Activated naive CD4-positive, alpha-beta T cell treated with anti-CD3 and anti-CD28 coated beads, Interleukin-2, amount 50 U/mL, for 72 hours (primary cell): ENCODE measurements around the gene VIPR2. TPM values are rescaled to one million over a fixed set of nuclear protein-coding genes. Genes with fewer than 3 reads are reported as not detected.
A peak's percentile ranks its signal among the peaks of the same experiment; 100 is the strongest.
"Not testable (repeated sequence)": the region's sequence is repeated elsewhere in the genome, so short reads cannot be mapped to it uniquely, and the experiment has no call there.

Source experiments
- ATAC-seq, 2 donors: fragments of 150-1000 bp; cut with Tn5 transposase; 2 replicates each; pipeline ENCODE4 v1.10.0; 2021; ENCODE audit warnings: mild to moderate bottlenecking in 2 of 2, moderate library complexity in 2 of 2
- DNase-seq, 2 donors: peaks; one replicate each; pipeline ENCODE4 v3.0.0; 2021 to 2022; ENCODE audit warnings: low spot score in 2 of 2
- H3K27ac Mint-ChIP-seq, 2 donors: one replicate each; pipeline ENCODE4 v1.8.0; 2022; ENCODE audit warnings: mild to moderate bottlenecking in 2 of 2, mixed read lengths in 2 of 2
- H3K36me3 Mint-ChIP-seq, 2 donors: one replicate each; pipeline ENCODE4 v1.8.0; 2022; ENCODE audit warnings: mixed read lengths in 2 of 2
- H3K9me3 Mint-ChIP-seq, 2 donors: one replicate each; pipeline ENCODE4 v1.8.0; 2022; ENCODE audit warnings: mixed read lengths in 2 of 2
- total RNA-seq, 2 donors: library from RNA; stranded (reverse); gene quantifications; one replicate each; pipeline ENCODE4 v1.2.3, GENCODE V29; 2022

VIPR2 gene
- total RNA-seq, 2 donors from 2014 or later = 0.55 to 1.8 TPM

DNA sequence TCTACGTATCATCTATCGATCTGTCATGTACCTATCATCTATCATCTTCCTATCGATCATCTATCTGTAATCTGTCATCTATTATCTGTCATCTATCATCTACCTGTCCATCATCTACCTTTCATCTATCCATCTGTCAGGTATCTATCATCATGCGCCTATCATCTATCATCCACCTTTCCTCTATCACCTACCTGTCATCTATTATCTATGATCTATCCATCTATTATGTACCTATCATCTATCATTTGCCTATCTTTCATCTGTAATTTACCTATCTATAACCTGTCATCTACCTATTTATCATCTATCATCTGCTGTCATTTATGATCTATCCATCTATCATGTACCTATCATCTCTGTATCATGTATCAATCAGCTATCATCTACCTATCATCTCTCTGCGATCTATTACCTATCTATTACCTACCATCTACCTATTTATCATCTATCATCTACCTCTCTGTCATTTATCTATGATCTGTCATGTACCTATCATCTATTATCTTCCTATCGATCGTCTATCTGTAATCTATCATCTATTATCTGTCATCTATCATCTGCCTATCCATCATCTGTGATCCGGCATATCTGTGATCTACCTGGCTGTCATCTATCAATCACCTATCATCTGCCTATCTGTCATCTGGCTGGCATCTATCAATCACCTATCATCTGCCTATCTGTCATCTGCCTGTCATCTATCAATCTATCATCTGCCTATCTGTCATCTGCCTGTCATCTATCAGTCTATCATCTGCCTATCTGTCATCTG lies 1.6 kb upstream of the VIPR2 start:
- H3K36me3 Mint-ChIP-seq = no peaks in the 10 kb centered on the region
- no peak overlapping the region for H3K27ac Mint-ChIP-seq
- H3K9me3 Mint-ChIP-seq = no peaks in the 10 kb centered on the region
- ATAC-seq = no peak
- no peak for DNase-seq

DNA sequence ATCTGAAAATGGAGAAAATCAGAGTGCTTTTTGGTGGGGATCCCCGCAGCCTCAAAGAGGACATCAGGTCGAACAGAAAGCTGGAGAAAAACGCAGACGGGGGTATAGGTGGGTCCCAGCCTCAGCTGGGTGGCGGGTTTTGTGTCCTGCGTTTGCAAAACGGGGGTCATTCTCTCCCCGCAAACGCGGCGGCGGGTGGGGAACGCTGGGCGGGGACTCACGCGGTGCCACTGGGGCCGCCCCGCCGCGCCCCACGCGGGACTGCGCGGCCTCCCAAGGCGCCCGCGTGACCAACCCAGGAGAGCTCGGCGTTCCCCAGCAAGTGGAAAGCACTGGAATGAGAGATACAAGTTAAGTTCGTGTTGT lies 806 bp upstream of the VIPR2 start:
- DNase-seq (no peak), ATAC-seq (no peak)
- Mint-ChIP-seq H3K9me3 (no peaks in the 10 kb centered on the region), H3K36me3 (no peaks in the 10 kb centered on the region), H3K27ac (no peak overlapping the region)

DNA sequence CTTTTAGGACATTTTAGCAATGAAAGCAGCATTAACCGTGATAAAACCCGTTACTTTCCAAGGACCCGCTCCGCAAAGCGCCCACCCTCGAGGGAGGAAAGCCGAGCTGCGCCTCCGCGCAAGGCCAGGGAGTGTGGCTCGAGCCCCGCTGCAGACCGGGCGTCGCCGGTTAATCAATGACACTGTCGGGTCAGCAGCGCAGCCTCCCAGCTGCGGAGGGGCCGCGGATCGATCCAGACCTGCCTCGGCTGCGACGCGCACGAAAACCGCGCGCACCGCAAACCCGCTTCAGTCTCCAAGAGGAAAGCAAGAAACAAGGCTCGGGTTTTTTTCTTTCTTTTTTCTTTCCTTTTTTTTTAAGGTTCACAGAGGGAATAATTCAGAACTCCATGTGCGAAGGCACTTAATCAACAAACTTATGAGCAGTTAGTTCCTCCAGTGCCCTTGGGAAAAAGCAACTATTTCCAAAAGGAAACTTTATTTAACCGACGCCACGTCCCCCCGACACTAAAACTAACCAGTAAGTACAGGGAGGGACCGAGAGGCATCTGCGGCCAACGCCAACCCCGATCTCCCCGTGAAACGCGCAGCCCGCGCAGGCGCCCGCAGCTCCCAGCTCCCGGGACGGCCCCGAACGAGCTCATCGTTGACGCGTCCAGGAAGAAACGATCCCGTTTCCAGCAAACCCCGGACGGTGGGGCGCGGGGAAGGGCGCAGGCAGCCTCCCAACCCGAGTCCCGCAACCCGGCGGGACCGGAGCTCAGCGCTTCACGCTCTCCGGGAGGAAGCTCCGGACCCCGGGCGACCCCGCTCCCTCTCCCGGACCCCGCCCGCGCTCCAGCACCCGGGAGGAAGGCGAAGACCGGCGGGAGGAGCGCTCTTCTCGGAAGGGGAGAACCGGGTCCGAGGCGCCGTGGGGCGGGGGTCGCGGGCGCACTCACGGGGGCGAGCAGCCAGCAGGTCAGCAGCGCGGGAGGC lies 598 bp downstream of the VIPR2 start:
- ATAC-seq (peak; percentile 51 to 86), DNase-seq (peak in 1 of 2 donors; percentile 33)
- H3K36me3 Mint-ChIP-seq = no peaks in the 10 kb centered on the region
- H3K27ac Mint-ChIP-seq = no peak overlapping the region
- no peaks in the 10 kb centered on the region for H3K9me3 Mint-ChIP-seq

DNA sequence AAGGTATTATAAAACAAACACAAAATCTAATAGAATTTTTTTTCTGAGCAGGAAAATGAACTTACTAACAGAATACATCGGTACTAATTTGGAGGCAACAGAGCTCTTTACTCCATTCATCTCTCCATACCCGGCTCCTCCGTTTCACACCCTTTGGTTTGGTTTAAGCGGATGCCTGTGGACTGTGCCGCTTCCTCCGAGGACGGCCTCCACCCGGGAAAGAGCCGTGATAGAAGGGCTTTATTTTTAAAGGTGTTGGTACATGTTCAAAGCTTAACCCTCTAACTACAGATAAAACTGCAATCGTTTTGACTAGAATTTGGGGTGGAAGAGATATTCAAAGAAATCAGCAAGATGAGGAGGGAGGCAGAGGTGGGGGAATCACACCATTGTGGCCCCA lies 1.9 kb downstream of the VIPR2 start:
- Mint-ChIP-seq H3K36me3 (no peaks in the 10 kb centered on the region), H3K9me3 (no peaks in the 10 kb centered on the region), H3K27ac (no peak overlapping the region)
- ATAC-seq (no peak), DNase-seq (no peak)

DNA sequence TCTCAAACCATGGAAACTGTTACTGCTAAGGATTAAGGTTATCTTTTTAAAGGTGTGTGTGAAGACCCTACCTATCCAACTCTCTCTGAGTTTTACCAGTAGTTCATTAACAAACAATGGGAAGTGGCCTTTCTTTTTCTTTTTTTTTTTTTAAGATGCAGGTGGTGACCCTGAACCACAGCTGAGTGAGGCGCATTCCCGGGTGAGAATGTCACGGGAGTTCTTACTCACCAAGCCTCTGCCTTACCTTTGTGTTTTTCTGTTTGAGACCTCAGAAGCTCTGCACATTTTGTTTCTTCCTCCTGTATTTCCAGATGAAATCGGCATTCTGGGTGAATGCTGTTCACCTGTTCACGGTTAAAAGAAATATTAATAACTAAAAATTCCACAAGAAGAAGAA lies 2.5 kb downstream of the VIPR2 start:
- no peaks in the 10 kb centered on the region for H3K9me3 Mint-ChIP-seq
- no peak overlapping the region for H3K27ac Mint-ChIP-seq
- H3K36me3 Mint-ChIP-seq = no peaks in the 10 kb centered on the region
- DNase-seq = no peak
- ATAC-seq = no peak

DNA sequence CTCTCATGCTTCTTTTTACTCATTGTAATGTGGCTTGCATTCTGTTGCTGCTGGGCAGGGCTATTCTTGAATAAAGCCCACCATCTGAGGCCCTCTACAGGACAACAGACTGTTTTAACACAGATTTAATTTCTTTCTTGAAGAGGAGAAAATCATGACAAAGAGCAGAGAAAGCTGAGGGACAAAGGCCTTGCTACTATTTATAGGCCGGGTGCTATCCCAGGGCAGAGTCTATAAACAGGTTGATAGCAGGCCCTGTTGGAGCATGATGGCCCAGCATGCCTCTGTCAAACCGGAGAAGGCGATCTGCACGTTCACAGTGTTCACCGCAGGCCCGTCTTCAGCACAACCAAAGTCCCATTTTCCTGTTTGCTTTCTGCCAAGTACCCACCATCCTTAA lies 3.0 kb downstream of the VIPR2 start:
- Mint-ChIP-seq H3K36me3 (no peaks in the 10 kb centered on the region), H3K9me3 (no peaks in the 10 kb centered on the region), H3K27ac (no peak overlapping the region)
- ATAC-seq (no peak), DNase-seq (no peak)

DNA sequence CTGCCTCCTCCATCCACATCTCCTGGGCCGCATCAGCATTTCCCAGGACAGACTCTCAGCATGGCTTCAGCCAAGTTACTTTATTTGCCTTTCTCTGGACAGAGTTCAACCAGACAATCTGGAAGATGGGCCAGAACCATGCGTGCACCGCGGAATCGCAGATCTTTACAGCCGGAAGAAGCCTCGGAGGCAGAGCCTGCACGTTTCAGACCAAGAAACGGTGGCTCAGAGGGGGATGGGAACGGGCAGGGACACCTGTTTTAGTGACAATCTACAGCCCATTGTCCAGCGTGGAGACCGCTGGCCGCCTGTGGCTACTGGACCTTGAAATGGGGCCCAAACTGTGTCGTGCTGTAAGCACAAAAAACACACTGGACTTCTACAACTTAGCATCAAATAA lies 3.5 kb downstream of the VIPR2 start:
- H3K9me3 Mint-ChIP-seq = no peaks in the 10 kb centered on the region
- DNase-seq (no peak), ATAC-seq (no peak)
- H3K36me3 Mint-ChIP-seq = no peaks in the 10 kb centered on the region
- H3K27ac Mint-ChIP-seq = peak overlapping the region in 1 of 2 donors; percentile 57

DNA sequence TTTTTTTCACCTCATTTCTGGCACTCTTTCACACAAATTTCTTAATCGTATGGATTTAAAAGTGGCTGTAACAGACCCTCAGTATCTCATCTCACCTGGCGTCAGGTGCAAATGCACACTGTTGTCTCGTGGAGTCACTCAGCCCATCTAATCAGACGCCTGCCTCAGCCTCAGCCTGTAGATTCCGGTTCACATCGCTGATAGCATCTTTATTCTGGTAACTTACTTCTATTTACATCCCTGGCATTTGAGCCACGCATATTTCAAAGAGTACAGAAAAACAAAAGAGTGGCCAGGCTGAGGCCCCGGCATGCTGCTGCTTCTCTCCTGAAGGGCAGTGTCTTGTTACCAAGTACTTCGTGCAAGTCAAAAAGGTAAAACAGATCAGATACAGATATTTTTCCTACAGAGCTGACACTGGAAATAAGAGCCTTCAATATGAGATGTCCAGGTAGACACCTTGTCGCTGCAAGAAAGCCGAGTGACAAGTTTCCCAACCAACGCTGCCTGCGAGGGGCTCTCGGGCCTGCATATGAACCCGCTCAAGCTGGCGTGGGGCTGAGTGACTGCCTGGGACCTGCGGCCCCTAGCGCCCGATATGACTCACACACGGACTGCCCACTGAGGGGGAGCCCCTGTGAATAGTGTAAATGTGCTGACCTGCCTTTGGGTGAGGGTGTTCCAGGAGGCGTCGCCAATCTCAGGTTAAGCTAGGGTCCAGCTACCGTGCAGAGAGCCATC lies 4.3 kb downstream of the VIPR2 start:
- H3K27ac Mint-ChIP-seq = no peak overlapping the region
- H3K36me3 Mint-ChIP-seq = no peaks in the 10 kb centered on the region
- ATAC-seq (no peak), DNase-seq (no peak)
- no peaks in the 10 kb centered on the region for H3K9me3 Mint-ChIP-seq

DNA sequence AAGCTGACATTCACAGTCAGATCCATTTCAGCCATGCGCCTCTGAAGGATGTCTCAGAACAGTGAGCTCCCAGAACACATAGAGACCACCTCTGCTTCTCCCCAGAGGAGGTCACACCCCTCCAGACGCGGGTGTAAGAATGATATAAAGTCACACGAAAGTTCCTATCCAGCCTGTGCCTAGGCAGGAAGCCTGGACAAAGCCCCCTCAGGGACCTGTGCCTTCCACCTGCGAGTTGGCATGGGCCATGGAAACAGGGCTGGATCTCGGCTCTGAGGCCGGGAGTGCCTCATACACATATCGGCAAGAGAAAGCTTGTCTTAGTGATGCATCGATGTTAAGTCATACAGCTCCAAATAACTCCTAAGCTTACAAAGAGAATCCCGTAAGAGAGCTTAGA lies 5.0 kb downstream of the VIPR2 start:
- DNase-seq (no peak), ATAC-seq (no peak)
- Mint-ChIP-seq H3K9me3 (no peaks in the 10 kb centered on the region), H3K36me3 (no peaks in the 10 kb centered on the region), H3K27ac (no peak overlapping the region)

DNA sequence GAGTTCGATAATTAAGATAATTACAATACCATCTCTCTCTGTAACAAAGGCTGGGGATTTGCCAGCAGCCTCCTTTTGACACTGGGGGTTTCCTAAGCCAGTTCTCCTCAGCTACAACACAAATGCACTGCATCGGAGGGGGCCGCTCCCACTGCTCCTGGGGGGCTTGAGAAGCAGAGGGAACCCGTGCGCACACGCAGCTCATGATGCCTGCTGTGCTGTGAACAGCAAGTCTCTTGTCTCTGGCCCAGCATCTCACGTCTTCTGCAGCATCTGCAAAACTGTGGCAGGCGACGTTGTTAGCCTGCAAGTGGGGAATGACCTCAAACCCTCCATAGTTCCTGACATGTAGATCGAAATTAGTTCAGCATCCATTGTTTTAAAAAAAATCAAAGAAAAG lies 5.5 kb downstream of the VIPR2 start:
- Mint-ChIP-seq H3K36me3 (no peaks in the 10 kb centered on the region), H3K9me3 (no peaks in the 10 kb centered on the region), H3K27ac (no peak overlapping the region)
- DNase-seq = no peak
- ATAC-seq = no peak

DNA sequence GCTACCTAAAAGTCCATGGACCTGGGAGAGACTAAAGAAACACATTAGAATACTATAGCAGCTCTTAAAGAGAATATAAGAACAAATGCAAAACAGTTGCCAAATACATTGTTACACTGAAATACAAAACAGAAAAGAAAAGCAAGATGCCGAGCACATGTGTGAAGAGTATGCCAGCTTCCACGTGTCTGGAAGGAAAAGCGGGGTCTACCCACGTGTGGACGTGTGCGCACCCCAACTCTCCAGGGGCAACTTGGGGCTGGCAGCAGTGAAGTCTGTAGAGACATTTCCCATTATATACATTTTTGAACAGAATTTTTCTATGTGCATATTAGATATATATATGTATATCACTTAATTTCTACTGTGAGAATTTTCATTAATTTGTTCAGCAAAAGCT lies 6.2 kb downstream of the VIPR2 start:
- Mint-ChIP-seq H3K36me3 (no peaks in the 10 kb centered on the region), H3K27ac (no peak overlapping the region), H3K9me3 (no peaks in the 10 kb centered on the region)
- ATAC-seq (no peak), DNase-seq (no peak)

DNA sequence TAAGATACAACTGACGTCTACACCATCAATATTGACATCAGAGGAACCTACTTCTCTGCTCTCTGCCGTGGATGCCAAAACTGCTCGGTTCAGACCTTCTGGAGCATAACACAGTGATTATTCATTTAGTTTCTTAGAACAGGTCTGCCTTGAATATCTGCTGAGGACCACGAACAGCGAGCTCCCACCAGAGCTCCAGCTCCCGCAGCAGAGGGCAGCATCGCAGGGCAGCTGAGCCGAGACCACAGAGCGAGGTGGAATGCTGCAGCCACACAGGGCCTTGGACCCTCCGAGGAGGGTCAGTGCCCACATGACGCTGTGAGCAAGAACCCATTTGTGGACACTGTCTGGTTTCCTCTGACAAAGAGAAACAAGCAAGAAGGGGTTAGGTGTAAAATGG lies 6.8 kb downstream of the VIPR2 start:
- no peak for ATAC-seq
- H3K9me3 Mint-ChIP-seq = no peaks in the 10 kb centered on the region

DNA sequence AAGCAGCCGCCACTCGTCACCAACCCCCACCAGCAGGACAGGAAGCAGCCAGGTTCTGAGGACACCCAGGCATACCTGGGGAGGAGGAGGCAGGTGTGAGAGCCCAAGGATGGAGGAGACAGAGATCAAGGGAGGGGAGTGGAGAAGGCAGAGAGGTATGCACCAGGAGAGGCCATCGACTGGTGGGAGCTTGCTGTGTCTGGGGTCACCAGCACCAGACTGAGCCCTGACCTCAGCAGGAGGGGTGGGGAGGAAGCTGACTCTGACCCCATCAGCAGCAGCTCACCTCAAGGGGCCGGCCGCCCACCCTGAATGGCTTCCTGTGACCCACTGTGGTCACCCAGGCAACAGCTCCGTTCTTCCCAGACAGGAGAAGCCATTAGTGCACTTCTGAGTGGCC lies 7.8 kb downstream of the VIPR2 start:
- no peak overlapping the region for H3K27ac Mint-ChIP-seq
- no peaks in the 10 kb centered on the region for H3K9me3 Mint-ChIP-seq
- ATAC-seq = no peak
- DNase-seq = no peak
- H3K36me3 Mint-ChIP-seq = no peaks in the 10 kb centered on the region

More for the DNA sequence above, 6.8 kb downstream of the VIPR2 start:
- no peaks in the 10 kb centered on the region for H3K36me3 Mint-ChIP-seq
- no peak overlapping the region for H3K27ac Mint-ChIP-seq
- no peak for DNase-seq

DNA sequence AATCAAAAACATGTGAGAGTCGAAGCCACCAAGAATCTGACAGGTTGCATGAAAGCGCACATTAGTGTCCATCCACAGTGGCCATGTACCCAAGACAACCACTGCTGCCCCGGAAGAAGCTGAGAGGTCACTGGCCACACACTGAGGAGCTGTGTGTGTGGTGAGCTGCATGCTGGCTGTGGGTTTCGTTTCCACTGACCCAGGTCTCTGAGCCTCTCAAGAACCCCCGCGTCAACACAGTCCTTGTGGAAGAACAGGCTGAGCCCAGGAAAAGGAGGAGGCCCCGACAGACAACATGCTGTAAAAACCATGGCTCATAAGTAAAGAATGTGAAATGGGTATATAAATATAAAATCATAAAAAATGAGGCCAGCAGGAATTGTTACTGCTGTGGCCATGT lies 8.2 kb downstream of the VIPR2 start:
- Mint-ChIP-seq H3K27ac (no peak overlapping the region), H3K36me3 (no peaks in the 10 kb centered on the region), H3K9me3 (no peaks in the 10 kb centered on the region)
- DNase-seq (no peak), ATAC-seq (no peak)

DNA sequence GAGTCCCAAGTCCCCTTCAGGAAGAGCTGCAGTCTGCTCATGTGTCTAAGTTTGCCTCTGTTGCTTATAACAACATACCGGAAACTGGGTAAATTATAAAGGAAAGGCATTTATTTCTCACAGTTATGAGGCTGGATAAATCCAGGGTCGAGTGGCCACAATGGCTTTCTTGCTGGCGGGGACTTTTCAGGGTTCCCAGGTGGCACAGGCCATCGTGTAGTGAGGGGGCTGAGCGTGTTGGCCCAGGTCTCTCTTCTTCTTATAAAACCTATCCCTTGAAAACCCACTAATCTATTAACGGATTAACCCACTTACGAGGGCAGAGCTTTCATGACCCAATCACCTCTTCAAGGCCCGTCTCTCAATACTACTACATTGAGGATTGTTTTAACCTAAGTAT lies 8.7 kb downstream of the VIPR2 start:
- no peak for DNase-seq
- H3K36me3 Mint-ChIP-seq = no peaks in the 10 kb centered on the region
- no peak for ATAC-seq
- H3K9me3 Mint-ChIP-seq = no peaks in the 10 kb centered on the region
- H3K27ac Mint-ChIP-seq = no peak overlapping the region

DNA sequence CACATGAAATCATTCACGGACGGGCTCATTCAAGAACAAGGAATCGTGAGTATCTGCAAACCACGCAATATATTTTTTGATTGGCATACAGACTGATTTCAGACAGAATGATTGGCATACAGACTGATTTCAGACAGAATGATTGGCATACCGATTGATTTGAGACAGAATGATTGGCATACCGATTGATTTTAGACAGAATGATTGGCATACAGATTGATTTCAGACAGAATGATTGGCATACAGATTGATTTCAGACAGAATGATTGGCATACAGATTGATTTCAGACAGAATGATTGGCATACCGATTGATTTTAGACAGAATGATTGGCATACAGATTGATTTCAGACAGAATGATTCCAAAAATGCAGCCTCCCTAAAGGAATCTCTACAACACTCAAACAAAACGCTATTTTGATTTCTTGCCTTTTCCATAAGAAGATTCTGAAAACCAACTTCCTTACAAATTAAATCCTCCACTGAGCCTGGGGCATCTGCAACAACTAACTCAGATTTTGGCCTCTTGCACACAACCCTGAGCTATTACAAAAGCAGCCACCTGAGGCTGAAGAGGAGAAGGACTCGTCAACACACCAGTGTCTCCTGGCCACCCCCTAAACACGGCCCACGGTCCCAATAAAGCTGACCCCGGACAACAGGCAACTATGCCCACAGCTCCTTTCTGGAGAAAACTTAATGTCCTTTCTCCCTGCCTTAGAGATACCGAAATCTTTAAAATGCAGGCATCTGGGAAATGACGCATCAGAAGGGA lies 11.8 kb downstream of the VIPR2 start:
- not testable (repeated sequence) for H3K9me3 Mint-ChIP-seq, H3K36me3 Mint-ChIP-seq, H3K27ac Mint-ChIP-seq, ATAC-seq, DNase-seq
